Pancreas (tissue), 10 donors: Measurements from ENCODE around the gene ADGRD2. TPM values are rescaled to one million over a fixed set of nuclear protein-coding genes. Genes with fewer than 3 reads are reported as not detected.
A peak's percentile ranks its signal among the peaks of the same experiment; 100 is the strongest.

ENCODE experiments used
- ATAC-seq, 4 donors: fragments of 200-7000 bp; cut with Tn5 transposase; one replicate each; pipeline versions ENCODE4 v1.8.0 to v1.9.1; 2020; ENCODE audit warnings: mild to moderate bottlenecking in 4 of 4, moderate library complexity in 4 of 4
- DNase-seq, 6 donors: peaks; one replicate each; pipeline ENCODE4 v3.0.0-alpha.2; 2020
- FAIRE-seq: peaks from 2 replicates; lab custom pipeline; 2012; peaks lifted over from hg19 to GRCh38; lab: Jason Lieb, UNC
- H3K27ac ChIP-seq, 4 donors: fragments of 200-600 bp; sonication (generic); 1 replicate in 3 of 4; 2 replicates in 1 of 4; pipeline versions ENCODE4 v1.5.0 to v1.8.0; 2020
- H3K27me3 ChIP-seq, 4 donors: fragments of 200-600 bp; one replicate each; pipeline ENCODE4 v1.8.0; 2021
- H3K36me3 ChIP-seq, 3 donors: fragments of 200-600 bp; sonication (generic) in 1 of 3; one replicate each; pipeline versions ENCODE4 v1.5.0 to v1.8.0; 2020 to 2021
- H3K4me1 ChIP-seq, 3 donors: fragments of 200-600 bp; one replicate each; pipeline ENCODE4 v1.8.0; 2021
- H3K4me3 ChIP-seq, 4 donors: fragments of 200-600 bp; sonication (generic) in 2 of 4; one replicate each; pipeline versions ENCODE4 v1.5.0 to v1.8.0; 2020 to 2021
- H3K9me3 ChIP-seq, 4 donors: fragments of 200-600 bp; one replicate each; pipeline ENCODE4 v1.8.0; 2021
- WGBS, 2 donors: extraction: QIAGEN DNeasy Blood & Tissue Kit; methylation state at CpG; one replicate each; pipeline ENCODE4 v1.1.7; 2013; 5-methylcytosine and 5-hydroxymethylcytosine counted together
- intact Hi-C, 3 donors: fragments of 100-400 bp; cut with DNase I; formaldehyde crosslinking; loops; one replicate each; pipeline versions ENCODE4 v1.11.1 to v1.14.2; 2022
- polyA plus RNA-seq, 2 donors: library from polyadenylated mRNA; stranded (reverse); fragments of 200-250 nt; gene quantifications; one replicate each; pipeline ENCODE4 v1.2.3, GENCODE V29; 2013
- total RNA-seq, 6 donors: library from RNA; stranded (reverse); fragmentation: NEBNext Ultra II Directional in 4 of 6; extraction: Animal tissue kit (Norgen Biotek cat#: 25700) in 4 of 6; gene quantifications; one replicate each; pipeline versions ENCODE4 v1.2.1 to v1.2.4, GENCODE V29; 2021 to 2023
- TF ChIP-seq, protein P1 (sequence below), 4 donors: fragments of 200-600 bp; sonication (generic) in 3 of 4; IDR thresholded peaks; one replicate each; pipeline versions ENCODE4 v1.5.0 to v1.8.0; 2021; ENCODE audit warnings: antibody characterized with exemption in 4 of 4
- donor health status: healthy with polysubstance abuse.
- donor health status: DM: no; HTN: no; CAD: no; lungs with moderate emphysema.
- donor health status: DM: no; HTN: no; CAD: no.
- donor health status: control.
- donor health status: control.
- donor health status: Bipolar disorder and iron deficiency.
- donor health status: DM: yes; HTN: yes; CAD: no.
- donor health status: DM: no; HTN: no; CAD: no.
- donor health status: DM: no; HTN: no; CAD: no.
- donor health status: DM: yes; HTN: yes; CAD: no.

ADGRD2 gene
- total and polyA plus RNA-seq, 8 donors, result 0.23 TPM; not detected in 7

DNA sequence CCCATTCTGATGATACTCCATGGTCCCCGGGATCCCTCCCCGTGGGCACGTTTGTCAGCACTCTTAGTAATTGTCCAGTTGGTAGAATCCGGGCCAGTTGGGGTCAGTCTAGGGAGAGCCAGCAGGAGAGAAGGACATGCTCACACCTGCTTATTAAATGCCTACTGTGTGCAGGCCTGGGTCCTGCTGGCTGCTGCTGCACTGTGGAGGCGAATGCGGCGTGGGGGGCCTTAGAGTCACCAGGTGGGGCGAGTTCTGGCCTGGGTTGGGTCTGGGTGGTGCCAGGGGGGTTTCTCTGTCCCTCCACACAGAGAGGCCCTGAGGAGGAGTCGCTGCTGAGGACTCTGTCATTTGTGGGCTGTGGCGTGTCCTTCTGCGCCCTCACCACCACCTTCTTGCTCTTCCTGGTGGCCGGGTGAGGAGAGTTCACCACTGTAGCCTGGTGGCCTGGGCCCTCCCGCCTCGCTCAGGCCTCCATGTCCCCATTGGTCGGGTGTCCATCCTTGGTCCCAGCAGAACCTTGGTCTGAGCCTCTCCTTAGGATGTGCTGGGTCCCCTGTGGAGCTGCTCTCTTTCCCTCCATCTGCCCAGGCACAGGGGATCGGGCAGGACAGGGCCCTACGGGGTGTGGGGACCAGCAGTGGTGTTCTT, 17.3 kb downstream of the ADGRD2 start:
- Histone ChIP-seq H3K27ac (no peak overlapping the region), H3K9me3 (no peaks in the 10 kb centered on the region), H3K4me1 (no peaks in the 10 kb centered on the region), H3K4me3 (no peak overlapping the region), H3K27me3 (no peaks in the 10 kb centered on the region), H3K36me3 (no peaks in the 10 kb centered on the region)
- intact Hi-C loops, result no loop called here
- TF ChIP-seq, protein P1, sequence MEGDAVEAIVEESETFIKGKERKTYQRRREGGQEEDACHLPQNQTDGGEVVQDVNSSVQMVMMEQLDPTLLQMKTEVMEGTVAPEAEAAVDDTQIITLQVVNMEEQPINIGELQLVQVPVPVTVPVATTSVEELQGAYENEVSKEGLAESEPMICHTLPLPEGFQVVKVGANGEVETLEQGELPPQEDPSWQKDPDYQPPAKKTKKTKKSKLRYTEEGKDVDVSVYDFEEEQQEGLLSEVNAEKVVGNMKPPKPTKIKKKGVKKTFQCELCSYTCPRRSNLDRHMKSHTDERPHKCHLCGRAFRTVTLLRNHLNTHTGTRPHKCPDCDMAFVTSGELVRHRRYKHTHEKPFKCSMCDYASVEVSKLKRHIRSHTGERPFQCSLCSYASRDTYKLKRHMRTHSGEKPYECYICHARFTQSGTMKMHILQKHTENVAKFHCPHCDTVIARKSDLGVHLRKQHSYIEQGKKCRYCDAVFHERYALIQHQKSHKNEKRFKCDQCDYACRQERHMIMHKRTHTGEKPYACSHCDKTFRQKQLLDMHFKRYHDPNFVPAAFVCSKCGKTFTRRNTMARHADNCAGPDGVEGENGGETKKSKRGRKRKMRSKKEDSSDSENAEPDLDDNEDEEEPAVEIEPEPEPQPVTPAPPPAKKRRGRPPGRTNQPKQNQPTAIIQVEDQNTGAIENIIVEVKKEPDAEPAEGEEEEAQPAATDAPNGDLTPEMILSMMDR (IDR thresholded peaks at IDR 0.05), result no peak
- ATAC-seq, result no peak
- FAIRE-seq, result no peak
- WGBS, 2 donors, result 85 to 91% methylated on average over 16 to 17 of the region's 17 CpGs
- peak in 2 of 6 donors; percentile 18 to 49 for DNase-seq

DNA sequence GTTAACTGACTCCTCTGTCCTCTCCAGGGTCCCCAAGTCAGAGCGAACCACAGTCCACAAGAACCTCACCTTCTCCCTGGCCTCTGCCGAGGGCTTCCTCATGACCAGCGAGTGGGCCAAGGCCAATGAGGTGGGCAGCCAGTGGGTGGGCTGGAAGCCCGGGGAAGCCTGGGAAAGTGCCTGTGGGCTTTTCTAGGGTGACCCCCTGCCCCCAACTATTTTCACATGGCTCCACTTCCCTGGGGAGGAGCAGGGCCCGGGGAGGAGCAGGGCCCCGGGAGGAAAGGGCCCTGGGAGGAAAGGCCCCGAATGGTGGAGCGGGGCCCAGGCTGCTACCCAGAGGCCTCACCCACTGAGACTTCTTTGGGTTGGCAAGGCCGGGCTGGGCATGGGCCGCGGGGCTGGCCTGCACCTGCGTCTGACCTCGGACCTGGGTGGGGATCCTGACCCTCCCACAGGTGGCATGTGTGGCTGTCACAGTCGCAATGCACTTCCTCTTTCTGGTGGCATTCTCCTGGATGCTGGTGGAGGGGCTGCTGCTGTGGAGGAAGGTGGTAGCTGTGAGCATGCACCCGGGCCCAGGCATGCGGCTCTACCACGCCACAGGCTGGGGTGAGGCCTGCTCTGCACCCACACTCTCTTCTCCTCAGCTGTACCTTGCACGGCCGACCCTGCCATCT, 17.9 kb downstream of the ADGRD2 start:
- DNase-seq, result peak in 2 of 6 donors; percentile 47 to 51
- WGBS, 2 donors, result 83 to 95% methylated on average over 19 of the region's 19 CpGs
- no peak overlapping the region for H3K4me3 ChIP-seq
- intact Hi-C loops, result no loop called here
- ATAC-seq, result no peak
- TF ChIP-seq, protein P1 (IDR thresholded peaks at IDR 0.05), result no peak
- no peaks in the 10 kb centered on the region for H3K36me3 ChIP-seq
- no peaks in the 10 kb centered on the region for H3K4me1 ChIP-seq
- H3K27ac ChIP-seq, result no peak overlapping the region
- H3K9me3 ChIP-seq, result no peaks in the 10 kb centered on the region
- FAIRE-seq, result no peak
- H3K27me3 ChIP-seq, result no peaks in the 10 kb centered on the region

DNA sequence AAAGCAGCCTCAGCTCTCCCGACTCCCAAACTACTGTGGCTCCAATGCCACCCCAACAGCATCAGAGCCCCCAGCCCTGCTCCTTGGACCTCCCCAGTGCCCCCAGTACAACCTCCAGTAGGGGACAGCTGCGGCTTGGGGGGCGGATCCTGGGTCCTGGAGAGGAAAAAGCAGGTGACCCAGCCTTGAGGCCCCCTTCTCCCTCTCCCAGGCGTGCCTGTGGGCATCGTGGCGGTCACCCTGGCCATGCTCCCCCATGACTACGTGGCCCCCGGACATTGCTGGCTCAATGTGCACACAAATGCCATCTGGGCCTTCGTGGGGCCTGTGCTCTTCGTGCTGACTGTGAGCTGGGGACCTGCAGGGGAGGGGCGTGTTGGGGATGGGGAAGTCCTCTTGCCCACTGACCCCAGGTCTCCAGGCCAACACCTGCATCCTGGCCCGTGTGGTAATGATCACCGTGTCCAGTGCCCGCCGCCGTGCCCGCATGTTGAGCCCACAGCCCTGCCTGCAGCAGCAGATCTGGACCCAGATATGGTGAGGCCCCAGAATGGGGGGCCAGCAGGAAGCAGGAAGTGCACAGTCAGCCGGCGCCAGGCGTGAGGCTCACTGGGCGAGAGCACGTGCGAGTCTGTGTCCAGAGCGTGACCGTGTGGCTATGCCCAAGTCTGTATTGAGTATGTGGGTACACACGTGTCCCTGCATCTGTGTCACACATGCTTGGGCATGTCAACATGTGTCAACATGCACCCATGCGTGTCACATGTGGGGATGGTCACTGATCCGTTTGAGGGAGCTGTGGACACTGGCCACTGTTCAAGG, 19.0 kb downstream of the ADGRD2 start:
- no peaks in the 10 kb centered on the region for H3K27me3 ChIP-seq
- WGBS, 2 donors, result 79 to 83% methylated on average over 28 of the region's 28 CpGs
- H3K9me3 ChIP-seq, result no peaks in the 10 kb centered on the region
- FAIRE-seq (no peak), DNase-seq (peak in 1 of 6 donors; percentile 55), ATAC-seq (no peak)
- H3K4me3 ChIP-seq, result no peak overlapping the region
- TF ChIP-seq, protein P1 (IDR thresholded peaks at IDR 0.05), result no peak
- intact Hi-C loops, result no loop called here
- H3K36me3 ChIP-seq, result no peaks in the 10 kb centered on the region
- H3K27ac ChIP-seq, result no peak overlapping the region
- no peaks in the 10 kb centered on the region for H3K4me1 ChIP-seq

DNA sequence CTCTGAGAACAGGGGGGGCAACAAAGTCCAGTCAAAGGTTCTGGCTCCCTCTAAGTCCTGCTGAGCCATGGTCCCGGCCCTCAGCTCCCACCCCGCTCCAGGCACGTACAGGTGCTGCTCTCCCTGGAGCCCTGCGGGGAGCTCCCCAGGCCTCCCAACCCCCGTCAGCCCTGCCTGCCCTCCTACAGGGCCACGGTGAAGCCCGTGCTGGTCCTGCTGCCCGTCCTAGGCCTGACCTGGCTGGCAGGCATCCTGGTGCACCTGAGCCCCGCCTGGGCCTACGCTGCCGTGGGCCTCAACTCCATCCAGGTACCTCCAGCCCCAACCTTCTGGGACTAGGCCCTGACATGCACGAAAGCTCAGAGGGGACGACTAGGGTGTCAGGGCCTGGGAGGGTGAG, 20.1 kb downstream of the ADGRD2 start:
- intact Hi-C loops, result no loop called here
- Histone ChIP-seq H3K27me3 (no peaks in the 10 kb centered on the region), H3K27ac (no peak overlapping the region), H3K4me3 (no peak overlapping the region), H3K9me3 (no peaks in the 10 kb centered on the region), H3K36me3 (no peaks in the 10 kb centered on the region), H3K4me1 (no peaks in the 10 kb centered on the region)
- peak in 1 of 6 donors; percentile 43 for DNase-seq
- WGBS, 2 donors, result 70 to 84% methylated on average over 13 of the region's 13 CpGs
- no peak for ATAC-seq
- TF ChIP-seq, protein P1 (IDR thresholded peaks at IDR 0.05), result no peak
- FAIRE-seq, result no peak
